ENCODE results near the gene ABCB11. TPM values are rescaled to one million over a fixed set of nuclear protein-coding genes. Genes with fewer than 3 reads are reported as not detected.

Gene ABCB11
- total and polyA plus RNA-seq, 2 donors (not counting 3 experiments of a cell fraction or from before 2014, with no cell fraction given), result 0.22 to 0.44 TPM

DNA sequence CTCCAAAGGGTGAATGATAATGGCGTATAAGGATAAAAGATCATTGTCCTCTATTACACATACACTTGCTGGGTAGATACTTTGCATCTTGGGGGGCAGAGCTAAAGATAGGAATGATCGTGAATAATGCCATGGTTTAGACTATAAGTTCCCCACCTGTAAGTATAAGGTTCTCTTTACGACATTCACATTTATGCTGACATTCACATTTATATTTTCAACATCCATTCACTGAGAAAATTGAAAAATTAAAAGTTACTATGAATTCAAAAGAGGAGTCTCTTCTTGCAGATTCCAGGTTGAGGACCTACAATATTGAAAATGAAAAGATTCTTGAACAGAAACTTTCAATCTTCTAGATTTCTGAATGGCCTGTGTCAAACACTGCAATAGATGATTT lies 138.8 kb downstream of the ABCB11 start:
- ChIA-PET POLR2A (no interaction called here), CTCF (no interaction called here)
- no TSS peak for BruUV-seq (replicated peaks)
- H3K27me3 ChIP-seq (ENCODE audit: control insufficient read depth in 2 of 2, insufficient read depth in 2 of 2, low read length in 2 of 2), result peaks cover 0 to 8% of the 10 kb centered on the region in 2 experiments
- H3K36me3 ChIP-seq (ENCODE audit: control insufficient read depth in 2 of 2, extremely low read depth in 1 of 2, insufficient read depth in 2 of 2, low read length in 2 of 2), result no peaks in the 10 kb centered on the region
- DNase-seq (ENCODE audit: low read depth, low spot score) (no peak), FAIRE-seq (no peak)
- dilution Hi-C loops (cut with MboI; ENCODE audit: extremely low pct_ligation_motif_present, low sequenced_read_pairs) (no loop called here), intact Hi-C loops (cut with micrococcal nuclease) (no loop called here)
- H3K4me3 ChIP-seq (replicated peaks in 1 of 3; ENCODE audit: insufficient read depth in 1 of 3, low read depth in 1 of 3, low read length in 3 of 3), result no peak overlapping the region
- no peak overlapping the region for H3K27ac ChIP-seq (ENCODE audit: insufficient read depth, low read depth, low read length)
- peaks cover 10% of the 10 kb centered on the region for H3K79me2 ChIP-seq (ENCODE audit: control insufficient read depth, insufficient read depth, low read length)
- no peak overlapping the region for H3K9ac ChIP-seq (replicated peaks; ENCODE audit: extremely low read depth, insufficient read depth, low read length)
- TF ChIP-seq, protein P1, sequence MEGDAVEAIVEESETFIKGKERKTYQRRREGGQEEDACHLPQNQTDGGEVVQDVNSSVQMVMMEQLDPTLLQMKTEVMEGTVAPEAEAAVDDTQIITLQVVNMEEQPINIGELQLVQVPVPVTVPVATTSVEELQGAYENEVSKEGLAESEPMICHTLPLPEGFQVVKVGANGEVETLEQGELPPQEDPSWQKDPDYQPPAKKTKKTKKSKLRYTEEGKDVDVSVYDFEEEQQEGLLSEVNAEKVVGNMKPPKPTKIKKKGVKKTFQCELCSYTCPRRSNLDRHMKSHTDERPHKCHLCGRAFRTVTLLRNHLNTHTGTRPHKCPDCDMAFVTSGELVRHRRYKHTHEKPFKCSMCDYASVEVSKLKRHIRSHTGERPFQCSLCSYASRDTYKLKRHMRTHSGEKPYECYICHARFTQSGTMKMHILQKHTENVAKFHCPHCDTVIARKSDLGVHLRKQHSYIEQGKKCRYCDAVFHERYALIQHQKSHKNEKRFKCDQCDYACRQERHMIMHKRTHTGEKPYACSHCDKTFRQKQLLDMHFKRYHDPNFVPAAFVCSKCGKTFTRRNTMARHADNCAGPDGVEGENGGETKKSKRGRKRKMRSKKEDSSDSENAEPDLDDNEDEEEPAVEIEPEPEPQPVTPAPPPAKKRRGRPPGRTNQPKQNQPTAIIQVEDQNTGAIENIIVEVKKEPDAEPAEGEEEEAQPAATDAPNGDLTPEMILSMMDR (IDR thresholded peaks at IDR 0.05; ENCODE audit: extremely low read depth in 1 of 2, insufficient read depth in 1 of 2, low read depth in 1 of 2, low read length in 2 of 2), result no peak
- no peak for TF ChIP-seq GATA2 (IDR thresholded peaks at IDR 0.05; ENCODE audit: insufficient read depth, insufficient read length, low read depth, low read length)
- TF ChIP-seq MAX (IDR thresholded peaks at IDR 0.05; ENCODE audit: insufficient read depth, insufficient read length), result no peak
- TF ChIP-seq MYC (IDR thresholded peaks at IDR 0.05; ENCODE audit: low read depth, low read length), result no peak
- no peak for TF ChIP-seq JUN (IDR thresholded peaks at IDR 0.05; ENCODE audit: borderline replicate concordance, insufficient read depth, insufficient read length, low read depth)
- TF ChIP-seq POLR2AphosphoS5 (IDR thresholded peaks at IDR 0.05; ENCODE audit: insufficient read depth, low read depth, low read length), result no peak
- TF ChIP-seq FOS (IDR thresholded peaks at IDR 0.05; ENCODE audit: borderline replicate concordance, insufficient read depth, low read length), result no peak
- TF ChIP-seq POLR2A (IDR thresholded peaks at IDR 0.05; ENCODE audit: low read depth, low read length), result no peak
- no peak for TF ChIP-seq EZH2 (IDR thresholded peaks at IDR 0.05; ENCODE audit: borderline replicate concordance, low read depth, low read length, severe bottlenecking)
- H3K4me1 ChIP-seq (ENCODE audit: control insufficient read depth, extremely low read depth, insufficient read depth, low read length), result peaks cover 11% of the 10 kb centered on the region
- H4K20me1 ChIP-seq (replicated peaks; ENCODE audit: control insufficient read depth, extremely low read depth, insufficient read depth, low read length), result no peaks in the 10 kb centered on the region
- H3K9me3 ChIP-seq (replicated peaks; ENCODE audit: control insufficient read depth, insufficient read depth, low read length), result no peaks in the 10 kb centered on the region
- no peak overlapping the region for H3K4me2 ChIP-seq (ENCODE audit: insufficient read depth, low read length)
- H2AFZ ChIP-seq (ENCODE audit: low read depth, low read length), result no peak overlapping the region
- H3K9me1 ChIP-seq (replicated peaks; ENCODE audit: control insufficient read depth, extremely low read depth, insufficient read depth, low read length), result no peaks in the 10 kb centered on the region

Data from endothelial cell of umbilical vein (primary cell).